ENCODE measurements around the gene GYS1.

Gene GYS1

DNA sequence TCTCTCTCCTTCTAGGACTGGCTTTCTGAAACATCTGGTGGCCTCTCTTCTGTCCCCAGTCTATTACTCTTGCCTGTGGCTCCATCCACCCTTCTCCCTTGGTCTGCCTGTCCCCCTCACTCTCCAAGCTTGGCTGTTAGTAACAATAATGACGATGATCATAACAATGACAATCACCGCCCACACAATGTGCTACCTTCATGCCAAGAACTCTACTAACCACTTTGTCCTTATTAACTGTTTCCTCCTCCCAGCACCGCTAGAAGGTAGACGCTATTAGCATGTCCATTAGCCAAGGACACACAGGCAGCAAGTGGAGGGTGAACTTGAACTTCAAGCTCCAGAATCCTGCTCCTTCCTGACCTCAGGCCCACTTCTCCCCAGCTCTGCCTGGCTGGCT, 2.7 kb downstream of the GYS1 start:
- in situ Hi-C loops (cut with HindIII; ENCODE audit: low sequenced_read_pairs): no loop called here

DNA sequence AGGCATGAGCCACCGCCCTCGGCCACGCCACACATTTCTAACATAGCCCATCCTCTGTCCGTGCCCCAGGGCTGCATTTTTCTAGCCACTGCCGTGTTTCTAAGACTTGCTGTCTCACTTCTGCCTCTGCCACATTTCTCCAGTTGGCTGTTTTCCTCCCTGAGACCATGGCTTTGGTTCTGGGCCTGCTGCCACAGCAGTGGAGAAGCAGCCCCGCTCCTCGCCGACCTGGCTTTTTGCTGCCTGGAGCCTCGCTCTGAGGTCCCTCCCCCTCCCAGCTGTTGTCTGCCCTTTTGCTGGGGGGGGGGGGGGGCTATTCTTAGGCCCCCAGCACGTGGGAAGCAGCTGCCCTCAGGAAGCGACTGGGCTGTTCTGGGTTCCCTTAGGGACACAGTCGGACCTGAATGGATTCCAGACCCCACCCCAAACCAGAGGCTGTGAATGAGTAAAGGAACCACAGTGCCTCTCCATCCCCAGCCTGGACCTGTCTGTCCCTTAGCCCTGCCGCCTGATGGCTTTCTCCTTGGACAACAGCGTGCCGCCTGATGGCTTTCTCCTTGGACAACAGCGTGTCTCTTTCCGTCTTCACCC, 3.3 kb downstream of the GYS1 start:
- in situ Hi-C loops (cut with HindIII; ENCODE audit: low sequenced_read_pairs): loop anchor here (5.0 to 10.0 kb wide), 2 partner anchors 192 to 205 kb away; no protein-coding TSS in a partner anchor

DNA sequence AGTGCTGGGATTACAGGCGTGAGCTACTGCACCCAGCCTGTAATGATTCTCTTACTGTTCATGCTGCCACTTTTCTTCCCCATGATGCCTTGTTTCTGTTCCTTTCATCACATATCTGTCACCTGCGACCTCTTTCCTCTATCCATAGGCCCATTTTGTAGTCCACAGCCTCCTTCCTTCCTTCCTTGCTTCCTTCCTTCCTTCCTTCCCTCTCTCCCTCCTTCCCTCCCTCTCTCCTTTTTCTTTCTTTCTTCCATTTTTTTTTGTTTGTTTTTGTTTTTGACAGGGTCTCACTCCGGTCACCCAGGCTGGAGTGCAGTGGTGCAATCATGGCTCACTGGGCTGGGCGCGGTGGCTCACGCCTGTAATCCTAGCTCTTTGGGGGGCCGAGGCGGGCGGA, 4.2 kb downstream of the GYS1 start:
- in situ Hi-C loops (cut with HindIII; ENCODE audit: low sequenced_read_pairs): loop anchor here (5.0 to 10.0 kb wide), 2 partner anchors 192 to 206 kb away; no protein-coding TSS in a partner anchor

DNA sequence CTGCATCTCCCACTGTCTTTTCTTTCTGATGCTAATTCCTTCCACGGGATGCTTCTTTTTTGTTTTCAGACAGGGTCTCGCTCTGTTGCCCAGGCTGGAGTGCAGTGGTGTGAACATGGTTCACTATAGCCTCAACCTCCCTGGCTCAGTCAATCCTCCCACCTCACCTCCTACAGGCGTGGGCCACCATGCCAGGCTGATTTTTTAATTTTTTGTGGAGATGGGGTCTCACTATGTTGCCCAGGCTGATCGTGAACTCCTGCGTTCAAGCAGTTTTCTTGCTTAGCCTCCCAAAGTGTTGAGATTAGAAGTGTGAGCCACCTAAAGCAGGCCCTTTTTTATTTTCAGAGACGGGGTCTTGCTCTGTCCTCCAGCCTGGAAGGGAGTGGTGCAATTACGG, 4.8 kb downstream of the GYS1 start:
- in situ Hi-C loops (cut with HindIII; ENCODE audit: low sequenced_read_pairs): loop anchor here (5.0 to 10.0 kb wide), 2 partner anchors 191 to 207 kb away; no protein-coding TSS in a partner anchor

DNA sequence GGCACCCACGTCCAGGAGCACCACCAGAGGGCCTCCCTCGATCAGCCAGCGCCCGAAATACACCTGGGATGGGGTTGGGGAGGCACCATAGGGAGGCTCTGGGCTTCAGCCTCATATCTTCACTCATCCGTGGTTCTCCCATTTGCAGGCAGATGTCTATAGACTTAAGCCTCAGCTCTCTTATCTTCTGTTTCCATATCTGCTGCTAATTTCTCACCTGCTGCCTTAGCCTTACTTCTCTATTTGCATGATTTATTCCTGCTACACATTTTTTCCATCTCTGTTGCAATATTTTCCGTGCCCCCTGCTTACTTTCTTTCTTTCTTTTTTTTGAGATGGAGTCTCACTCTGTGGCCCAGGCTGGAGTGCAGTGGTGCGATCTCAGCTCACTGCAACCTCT, 5.8 kb downstream of the GYS1 start:
- in situ Hi-C loops (cut with HindIII; ENCODE audit: low sequenced_read_pairs): loop anchor here (5.0 to 10.0 kb wide), 2 partner anchors 190 to 207 kb away; no protein-coding TSS in a partner anchor

DNA sequence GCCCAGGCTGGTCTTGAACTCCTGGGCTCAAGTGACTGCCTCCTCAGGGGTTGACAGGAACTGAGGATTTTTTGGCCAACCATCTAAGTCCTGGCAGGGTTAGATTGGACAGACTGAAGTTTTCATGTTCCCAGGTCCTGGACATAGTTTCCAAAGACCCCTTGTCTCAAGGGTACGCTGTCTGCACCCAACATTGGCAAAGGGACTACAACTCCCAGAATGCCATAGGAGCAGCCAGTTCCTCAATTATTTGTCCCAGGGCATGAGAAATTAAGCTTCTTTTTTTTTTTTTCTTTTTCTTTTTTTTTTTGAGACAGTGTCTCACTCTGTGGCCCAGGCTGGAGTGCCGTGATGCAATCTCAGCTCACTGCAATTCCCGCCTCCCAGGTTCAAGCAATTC, 6.9 kb downstream of the GYS1 start:
- in situ Hi-C loops (cut with HindIII; ENCODE audit: low sequenced_read_pairs): loop anchor here (5.0 to 10.0 kb wide), 2 partner anchors 189 to 209 kb away; no protein-coding TSS in a partner anchor

DNA sequence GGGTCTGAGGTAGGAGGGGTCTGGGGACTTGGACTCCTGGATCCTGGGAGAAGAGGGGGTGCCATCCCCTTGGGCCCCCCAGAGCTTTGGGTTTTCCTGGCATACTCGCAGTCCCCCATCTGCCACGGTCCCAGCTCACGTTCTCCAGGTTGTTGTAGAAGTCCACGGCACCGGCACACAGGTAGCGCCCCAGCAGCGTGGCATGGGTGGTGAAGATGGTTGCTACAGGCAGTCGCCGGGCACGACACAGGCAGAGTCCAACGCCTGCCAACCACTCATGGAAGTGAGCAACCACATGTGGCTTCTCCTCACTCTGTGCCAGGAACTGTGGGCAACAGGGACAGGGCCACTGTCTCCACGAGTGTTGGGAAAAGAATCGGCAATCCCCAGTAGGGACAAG, 7.4 kb downstream of the GYS1 start:
- in situ Hi-C loops (cut with HindIII; ENCODE audit: low sequenced_read_pairs): loop anchor here (5.0 to 10.0 kb wide), 2 partner anchors 188 to 209 kb away; no protein-coding TSS in a partner anchor

DNA sequence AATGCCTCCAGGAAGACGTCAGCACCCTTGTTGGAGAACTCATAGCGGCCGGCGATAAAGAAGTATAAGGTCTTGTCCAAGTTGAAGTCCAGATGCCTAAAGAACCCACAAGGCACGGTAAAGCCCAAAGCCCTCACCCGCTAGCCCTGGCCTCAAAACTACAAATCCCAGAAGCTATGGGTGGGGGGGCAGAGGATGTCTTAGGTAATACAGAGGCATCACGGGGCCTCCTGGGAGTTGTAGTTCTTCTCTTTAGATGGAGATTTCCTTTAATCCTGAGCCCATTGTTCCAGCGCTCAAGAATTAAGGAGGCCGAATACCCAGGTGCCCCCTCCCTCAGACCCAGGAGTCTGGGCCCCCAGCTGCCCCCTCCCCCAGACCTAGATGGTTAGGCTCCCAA, 10.8 kb downstream of the GYS1 start:
- in situ Hi-C loops (cut with HindIII; ENCODE audit: low sequenced_read_pairs): loop anchor here (10.0 kb wide), 1 partner anchor 213 kb away; no protein-coding TSS in a partner anchor

DNA sequence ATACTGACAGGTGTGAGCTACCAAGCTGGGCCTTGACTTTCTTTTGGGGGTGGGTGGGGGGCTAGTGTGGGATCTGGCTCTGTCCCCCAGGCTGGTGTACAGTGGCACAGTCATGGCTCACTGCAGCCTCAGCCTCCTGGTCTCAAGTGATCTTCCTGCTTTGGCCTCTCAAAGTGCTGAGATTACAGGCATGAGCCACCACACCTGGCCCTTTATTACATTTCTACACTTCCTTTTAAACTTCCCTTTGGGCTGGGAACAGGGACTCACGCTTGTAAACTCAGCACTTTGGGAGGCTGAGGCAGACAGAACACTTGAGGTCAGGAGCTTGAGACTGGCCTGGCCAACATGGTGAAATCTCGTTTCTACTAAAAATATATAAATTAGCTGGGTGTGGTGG, 16.0 kb downstream of the GYS1 start:
- in situ Hi-C loops (cut with HindIII; ENCODE audit: low sequenced_read_pairs): loop anchor here (5.0 kb wide), 1 partner anchor 65 kb away; no protein-coding TSS in a partner anchor

DNA sequence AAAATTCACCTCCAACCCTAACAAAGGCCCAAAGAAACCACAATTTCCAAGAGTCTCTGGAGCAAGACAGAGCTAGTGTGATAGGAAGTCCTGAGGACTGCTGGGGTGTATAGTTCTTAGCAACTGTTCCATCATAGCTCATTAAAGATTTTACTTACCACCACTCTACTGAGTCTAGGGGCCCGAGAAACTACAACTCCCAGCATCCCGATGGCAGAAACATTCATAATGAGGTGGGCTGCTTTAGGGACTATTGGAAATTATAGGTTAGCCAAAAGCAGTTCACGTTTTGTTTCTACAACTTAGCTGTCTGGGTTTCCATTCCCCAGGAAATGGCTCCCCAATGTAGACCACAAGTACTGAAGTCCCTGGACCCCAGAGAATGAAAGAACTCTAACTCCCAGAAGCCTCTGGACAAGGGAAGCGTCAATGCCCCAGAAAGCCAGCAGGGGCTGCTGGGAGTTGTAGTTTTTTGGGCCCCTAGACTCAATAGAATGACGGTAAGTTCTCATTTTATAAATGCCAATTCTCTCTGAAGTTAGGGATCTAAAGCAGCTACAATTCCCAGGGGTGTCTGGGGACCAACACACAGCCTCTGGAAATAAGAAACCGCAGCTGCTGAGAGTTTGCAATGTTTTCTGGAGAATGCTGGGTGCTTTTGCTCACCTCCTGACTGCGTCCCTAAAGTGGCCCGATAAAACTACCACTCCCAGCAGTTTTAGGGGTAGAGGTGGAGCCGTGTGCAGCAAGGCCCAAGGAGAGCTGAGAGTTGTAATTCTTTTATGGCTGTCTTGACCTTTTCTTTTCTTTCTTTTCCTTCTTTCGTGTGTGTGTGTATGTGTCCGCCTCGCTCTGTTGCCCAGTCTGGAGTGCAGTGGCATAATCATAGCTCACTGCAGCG, 16.9 kb downstream of the GYS1 start:
- in situ Hi-C loops (cut with HindIII; ENCODE audit: low sequenced_read_pairs): loop anchor here (5.0 kb wide), 1 partner anchor 64 kb away; no protein-coding TSS in a partner anchor

DNA sequence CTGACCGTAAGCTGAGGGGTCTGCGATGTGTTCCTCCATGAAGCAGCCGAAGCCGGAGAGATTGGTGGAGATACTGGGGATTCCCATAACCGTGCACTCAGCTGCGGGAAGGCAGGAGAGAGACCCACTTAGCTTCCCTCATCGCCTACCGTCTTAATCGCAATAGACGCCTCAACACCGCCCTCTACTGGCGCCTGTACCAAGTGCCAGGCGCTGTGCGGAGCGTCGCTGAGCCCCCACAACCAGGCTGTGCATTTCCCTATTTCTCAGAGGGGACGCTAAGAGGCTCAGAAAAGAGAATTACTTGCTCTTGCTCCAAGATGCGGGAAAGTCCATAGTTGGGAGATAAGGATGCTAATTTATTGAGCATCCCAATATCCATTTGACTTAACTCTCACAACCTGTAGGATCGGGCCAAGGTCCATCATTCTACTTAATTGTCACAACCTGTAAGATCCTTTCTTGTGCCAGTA, 22.1 kb downstream of the GYS1 start:
- in situ Hi-C loops (cut with HindIII; ENCODE audit: low sequenced_read_pairs): loop anchor here (25.0 kb wide), 1 partner anchor 334 kb away; the partner anchor contains the start of genes CA11 and DBP

DNA sequence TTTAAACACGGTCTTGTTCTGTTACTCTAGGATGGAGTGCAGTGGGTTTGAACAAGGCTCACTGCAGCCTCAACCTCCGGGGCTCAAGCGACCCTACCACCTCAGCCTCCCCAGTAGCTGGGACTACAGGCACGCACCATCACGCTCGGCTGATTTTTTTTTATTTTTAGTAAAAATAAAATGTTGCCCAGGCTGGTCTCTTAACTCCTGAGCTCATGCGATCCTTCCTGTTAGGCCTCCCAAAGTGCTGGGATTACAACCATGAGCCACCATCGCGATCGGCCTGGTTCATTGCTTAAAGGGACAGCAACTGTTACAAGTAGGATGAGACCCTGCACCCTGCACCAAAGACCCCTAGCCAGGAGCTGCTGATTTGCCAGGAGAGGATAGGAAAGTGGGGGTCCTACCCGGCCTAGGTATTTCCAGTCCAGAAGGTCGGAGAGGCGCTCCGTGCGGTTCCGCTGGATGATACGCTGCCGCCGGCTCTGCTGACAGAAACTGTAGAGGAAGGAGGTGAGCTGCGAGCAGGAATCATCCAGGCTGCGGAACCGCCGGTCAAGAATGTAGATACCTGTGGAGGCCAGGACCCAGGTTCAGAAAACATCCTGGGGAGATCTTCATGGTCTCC, 22.9 kb downstream of the GYS1 start:
- in situ Hi-C loops (cut with HindIII; ENCODE audit: low sequenced_read_pairs): loop anchor here (25.0 kb wide), 1 partner anchor 333 kb away; the partner anchor contains the start of genes CA11 and DBP

DNA sequence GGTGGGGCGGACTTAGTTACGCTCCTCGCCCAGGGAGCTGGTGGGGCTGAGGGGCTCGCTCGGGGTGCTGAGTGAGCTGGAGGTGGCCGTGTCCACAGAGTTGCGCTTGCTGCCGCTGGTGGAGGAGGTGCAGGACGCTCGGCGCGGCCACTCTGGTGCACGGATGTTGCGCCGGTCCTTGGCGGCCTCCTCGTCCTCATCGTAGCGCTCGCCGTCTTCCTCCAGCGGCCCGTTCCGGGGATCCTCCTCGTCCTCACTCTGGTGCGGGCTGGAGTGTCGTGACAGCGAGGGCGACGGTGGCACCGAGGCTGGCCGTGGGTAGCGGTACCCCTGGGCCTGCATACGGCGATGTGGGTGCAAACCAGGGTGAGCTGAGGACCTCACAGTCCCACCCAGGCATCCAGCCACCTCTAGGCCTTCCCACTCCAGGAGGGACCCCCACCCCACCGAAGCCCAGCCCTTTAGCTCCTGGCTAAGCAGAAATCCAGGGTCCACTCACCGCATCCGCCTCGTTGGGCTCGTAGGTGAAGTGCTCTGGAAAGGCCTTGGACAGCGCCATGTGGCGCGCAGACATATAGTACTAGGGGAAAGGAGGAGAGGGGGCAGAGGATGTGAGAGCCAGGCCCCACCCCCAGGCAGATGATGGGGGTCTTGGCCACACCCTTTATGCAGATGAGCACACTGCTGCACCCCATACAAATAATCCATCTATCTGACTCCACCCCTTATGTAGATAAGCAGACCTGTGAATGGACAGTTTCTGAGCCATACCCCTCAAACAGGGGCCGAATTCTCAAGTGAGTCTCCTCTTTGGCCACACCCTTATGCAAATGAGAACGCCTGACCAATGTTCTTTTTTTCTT, 23.6 kb downstream of the GYS1 start:
- in situ Hi-C loops (cut with HindIII; ENCODE audit: low sequenced_read_pairs): loop anchor here (5.0 to 25.0 kb wide), 2 partner anchors 117 to 332 kb away; partner anchors contain the start of genes CA11 and DBP

DNA sequence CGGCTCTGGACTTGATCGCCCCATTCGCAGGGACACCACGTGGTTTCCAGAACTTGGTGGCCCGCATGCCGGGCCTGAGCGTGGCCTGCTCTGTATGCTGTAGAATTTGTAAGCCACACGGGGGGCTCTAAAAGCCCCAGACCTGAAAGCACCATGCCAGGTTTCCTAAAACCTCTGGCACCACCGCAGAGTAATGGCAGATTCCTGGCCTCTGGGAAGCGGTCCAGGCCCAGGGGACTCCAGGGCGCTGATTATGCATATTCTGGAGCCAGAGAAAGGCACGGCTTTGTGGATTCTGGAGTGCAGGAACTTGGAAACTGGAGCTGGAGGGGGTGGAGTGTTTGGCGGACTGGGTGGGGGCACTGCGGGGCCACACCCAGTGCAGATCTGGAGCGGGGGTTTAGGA, 24.3 kb downstream of the GYS1 start:
- in situ Hi-C loops (cut with HindIII; ENCODE audit: low sequenced_read_pairs): loop anchor here (5.0 to 25.0 kb wide), 2 partner anchors 117 to 332 kb away; partner anchors contain the start of genes CA11 and DBP

DNA sequence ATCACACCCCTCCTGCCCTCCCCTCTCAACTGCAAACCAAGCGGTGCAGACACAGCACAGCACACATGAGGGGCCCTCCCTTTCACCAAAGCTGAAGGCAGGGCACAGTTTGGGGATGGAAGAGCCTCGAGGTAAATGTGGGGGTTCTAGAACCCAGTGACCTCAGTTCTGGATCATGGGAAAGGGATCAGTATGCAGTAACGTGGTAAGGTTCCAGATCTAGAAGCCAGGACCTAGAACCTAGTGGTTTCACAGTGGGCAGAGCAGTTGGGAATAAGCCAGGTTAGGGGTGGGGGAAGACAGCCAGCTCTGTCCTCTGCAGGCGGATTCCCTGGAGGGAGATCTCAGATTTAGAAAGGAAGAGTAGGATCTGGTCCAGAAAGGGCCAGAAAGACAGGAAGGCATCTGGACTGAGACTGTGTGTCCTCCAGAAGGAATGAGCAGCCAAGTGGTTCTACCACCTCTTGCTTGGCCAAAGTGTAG, 24.9 kb downstream of the GYS1 start:
- in situ Hi-C loops (cut with HindIII; ENCODE audit: low sequenced_read_pairs): loop anchor here (5.0 to 25.0 kb wide), 2 partner anchors 116 to 331 kb away; partner anchors contain the start of genes CA11 and DBP

DNA sequence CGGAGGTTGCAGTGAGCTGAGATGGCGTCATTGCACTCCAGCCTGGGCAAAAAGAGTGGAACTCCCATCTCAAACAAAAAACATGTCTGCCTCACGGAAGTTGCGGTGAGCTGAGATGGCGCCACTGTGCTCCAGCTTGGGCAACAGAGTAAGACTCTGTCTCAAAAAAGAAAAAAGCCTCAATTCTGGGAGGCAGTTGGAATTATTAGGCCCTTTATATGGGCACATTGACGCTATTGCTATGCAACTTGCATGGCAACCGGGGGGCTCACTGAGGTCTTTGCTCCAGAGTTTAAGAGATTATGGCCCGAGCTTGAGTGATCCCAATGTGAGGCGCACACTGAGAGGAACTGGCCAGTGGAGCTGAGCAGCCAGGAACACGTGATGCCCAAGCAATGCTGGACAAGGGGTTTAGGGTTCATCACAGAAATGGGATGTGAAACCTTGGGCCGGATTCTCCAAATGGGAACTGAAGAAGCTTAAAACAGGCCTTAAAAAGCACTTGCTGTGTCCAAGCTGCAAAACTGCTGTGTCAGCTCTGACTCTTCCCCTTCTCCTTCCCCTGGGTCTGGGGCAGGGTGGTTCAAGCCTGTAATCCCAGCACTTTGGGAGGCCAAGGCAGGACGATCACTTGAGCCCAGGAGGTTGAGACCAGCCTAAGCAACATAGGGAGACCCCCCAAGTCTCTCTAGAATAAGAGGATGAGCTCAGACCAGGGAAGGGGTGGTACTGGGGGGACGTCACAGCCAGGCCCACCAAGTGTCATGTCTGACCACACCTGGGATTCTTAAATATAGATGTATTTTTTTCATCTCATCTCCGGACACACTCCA, 25.5 kb downstream of the GYS1 start:
- in situ Hi-C loops (cut with HindIII; ENCODE audit: low sequenced_read_pairs): loop anchor here (5.0 to 25.0 kb wide), 2 partner anchors 115 to 330 kb away; partner anchors contain the start of genes CA11 and DBP

DNA sequence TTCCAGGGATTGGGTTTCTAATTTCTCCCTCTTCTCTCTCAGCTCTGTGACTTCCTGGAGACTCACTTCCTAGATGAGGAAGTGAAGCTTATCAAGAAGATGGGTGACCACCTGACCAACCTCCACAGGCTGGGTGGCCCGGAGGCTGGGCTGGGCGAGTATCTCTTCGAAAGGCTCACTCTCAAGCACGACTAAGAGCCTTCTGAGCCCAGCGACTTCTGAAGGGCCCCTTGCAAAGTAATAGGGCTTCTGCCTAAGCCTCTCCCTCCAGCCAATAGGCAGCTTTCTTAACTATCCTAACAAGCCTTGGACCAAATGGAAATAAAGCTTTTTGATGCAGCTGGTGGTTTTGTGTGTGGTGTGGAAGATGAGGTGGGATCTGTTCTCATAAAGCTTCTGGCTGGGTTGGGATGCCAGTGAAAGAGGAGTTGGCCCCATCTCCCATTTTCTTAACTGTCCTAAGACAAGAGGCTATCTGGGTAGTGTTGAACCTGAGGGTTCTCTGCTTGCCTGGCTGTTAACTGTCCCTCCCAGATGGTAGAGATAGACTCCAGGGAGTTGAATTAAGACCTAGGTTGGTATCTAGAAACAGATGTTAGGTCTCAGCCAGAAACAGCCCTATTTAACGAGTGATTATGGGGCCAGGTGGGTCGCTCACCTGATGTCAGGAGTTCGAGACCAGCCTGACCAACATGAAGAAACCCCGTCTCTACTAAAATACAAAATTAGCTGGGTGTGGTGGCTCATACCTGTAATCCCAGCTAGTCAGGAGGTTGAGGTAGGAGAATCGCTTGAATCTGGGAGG, 26.4 kb downstream of the GYS1 start:
- in situ Hi-C loops (cut with HindIII; ENCODE audit: low sequenced_read_pairs): loop anchor here (5.0 to 25.0 kb wide), 2 partner anchors 114 to 329 kb away; partner anchors contain the start of genes CA11 and DBP
